Adrenal gland (tissue), 5 donors: ENCODE measurements around the gene GRAPL.
"Not testable (repeated sequence)": the region's sequence is repeated elsewhere in the genome, so short reads cannot be mapped to it uniquely, and the experiment has no call there.

Experiments used
- POLR2A ChIP-seq, 2 donors: fragments of 450-650 bp; IDR thresholded peaks; one replicate each; pipeline ENCODE4 v1.6.1; 2017; ENCODE audit warnings: antibody characterized with exemption in 2 of 2, mild to moderate bottlenecking in 2 of 2, moderate library complexity in 1 of 2
- TF ChIP-seq, protein P1 (sequence below), 6 experiments: fragments of 450-650 bp in 4 of 6; fragments of 200-600 bp in 2 of 6; sonication (generic) in 1 of 6; IDR thresholded peaks; 1 replicate in 5 of 6; 2 replicates in 1 of 6; pipeline versions ENCODE4 v1.5.1 to v1.8.0; 2016 to 2021; ENCODE audit warnings: antibody characterized with exemption in 6 of 6, mild to moderate bottlenecking in 2 of 6, moderate library complexity in 1 of 6
- donor health status: DM: no; HTN: no; CAD: no.

DNA sequence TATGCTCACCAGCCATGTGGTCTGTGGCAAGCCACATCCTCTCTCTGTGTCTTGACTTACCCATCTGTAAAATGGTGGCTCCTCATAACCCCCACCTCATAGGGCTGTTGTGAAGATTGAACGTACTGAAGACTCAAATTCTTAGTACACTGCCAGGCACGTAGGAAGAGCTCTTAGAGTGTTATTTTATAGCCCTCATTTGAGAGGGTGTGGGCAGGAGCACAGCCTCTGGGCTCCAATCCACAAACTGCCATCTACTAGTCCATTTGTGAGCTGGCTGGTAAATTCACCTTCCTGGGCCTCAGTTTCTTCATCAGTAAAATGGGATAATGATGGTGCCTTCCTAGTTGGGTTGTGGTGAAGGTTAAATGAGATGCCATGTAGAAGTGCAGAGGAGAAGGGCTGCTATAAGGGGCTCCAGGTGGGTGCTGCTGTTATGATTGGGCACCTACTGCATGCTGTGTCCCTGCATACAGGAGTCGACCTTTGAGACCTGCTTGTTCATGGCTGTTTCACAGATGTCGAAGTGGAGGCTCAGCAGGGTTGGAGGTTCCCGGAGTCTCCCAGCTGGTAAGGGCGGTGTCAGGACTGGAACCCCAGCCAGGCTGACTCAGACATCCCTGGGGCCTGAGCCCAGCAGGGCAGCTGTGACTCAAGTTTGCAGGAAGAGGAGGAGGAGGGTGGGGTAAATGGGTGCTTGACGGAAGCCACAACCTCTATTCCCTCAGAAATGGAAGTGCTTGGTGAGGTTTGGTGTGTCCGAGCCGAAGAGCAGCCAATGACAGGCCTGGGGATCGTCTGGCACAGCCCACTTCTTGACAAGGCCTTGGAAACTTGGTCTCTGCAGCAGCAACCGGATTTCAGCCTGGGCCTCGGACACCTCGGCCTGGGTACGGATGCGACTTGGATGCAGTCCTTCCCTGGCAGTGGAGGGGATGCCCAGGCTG, 34.4 kb upstream of the GRAPL start:
- TF ChIP-seq, protein P1, sequence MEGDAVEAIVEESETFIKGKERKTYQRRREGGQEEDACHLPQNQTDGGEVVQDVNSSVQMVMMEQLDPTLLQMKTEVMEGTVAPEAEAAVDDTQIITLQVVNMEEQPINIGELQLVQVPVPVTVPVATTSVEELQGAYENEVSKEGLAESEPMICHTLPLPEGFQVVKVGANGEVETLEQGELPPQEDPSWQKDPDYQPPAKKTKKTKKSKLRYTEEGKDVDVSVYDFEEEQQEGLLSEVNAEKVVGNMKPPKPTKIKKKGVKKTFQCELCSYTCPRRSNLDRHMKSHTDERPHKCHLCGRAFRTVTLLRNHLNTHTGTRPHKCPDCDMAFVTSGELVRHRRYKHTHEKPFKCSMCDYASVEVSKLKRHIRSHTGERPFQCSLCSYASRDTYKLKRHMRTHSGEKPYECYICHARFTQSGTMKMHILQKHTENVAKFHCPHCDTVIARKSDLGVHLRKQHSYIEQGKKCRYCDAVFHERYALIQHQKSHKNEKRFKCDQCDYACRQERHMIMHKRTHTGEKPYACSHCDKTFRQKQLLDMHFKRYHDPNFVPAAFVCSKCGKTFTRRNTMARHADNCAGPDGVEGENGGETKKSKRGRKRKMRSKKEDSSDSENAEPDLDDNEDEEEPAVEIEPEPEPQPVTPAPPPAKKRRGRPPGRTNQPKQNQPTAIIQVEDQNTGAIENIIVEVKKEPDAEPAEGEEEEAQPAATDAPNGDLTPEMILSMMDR (IDR thresholded peaks at IDR 0.05) = not testable (repeated sequence)
- not testable (repeated sequence) for TF ChIP-seq POLR2A (IDR thresholded peaks at IDR 0.05)
